Smooth muscle cell of the umbilical artery (primary cell): ENCODE results near the gene PPM1D. TPM values are rescaled to one million over a fixed set of nuclear protein-coding genes. Genes with fewer than 3 reads are reported as not detected.

Experiments
- total RNA-seq: library from RNA; depleted of rRNA; stranded (reverse); fragments of >200 nt; gene quantifications from 2 replicates; pipeline ENCODE4 v1.2.3, GENCODE V29; 2014

PPM1D gene
- total RNA-seq = 11.0 and 11.9 TPM in 2 replicates

GRCh38 chr17:60599620-60600489 is at the start of gene PPM1D:
Gene PPM1D, plus strand, starts transcription at chr17:60600193. Its CDS starts 222 bp downstream, at chr17:60600415.

GRCh38 chr17:60677308-60678117 is 77.5 kb downstream of the PPM1D start, which contains the start of gene BCAS3:
Gene BCAS3, plus strand, starts transcription at chr17:60677851.

Other genes with a start within 250 kb of the PPM1D start
- 57.9 and 85.8 TPM in 2 replicates for gene USP32, start 208.1 kb upstream of the PPM1D start, total RNA-seq
- gene CHCT1, start 177.7 kb upstream of the PPM1D start, total RNA-seq = not detected in 2 replicates
- 59.1 and 66.8 TPM in 2 replicates for gene APPBP2, start 74.0 kb upstream of the PPM1D start, total RNA-seq
- gene BCAS3, start 77.7 kb downstream of the PPM1D start, total RNA-seq = 18.4 and 20.8 TPM in 2 replicates